Heart right ventricle (tissue), 16 donors: ENCODE data around the gene INO80B. TPM values are rescaled to one million over a fixed set of nuclear protein-coding genes. Genes with fewer than 3 reads are reported as not detected.
"Not testable (repeated sequence)": the region's sequence is repeated elsewhere in the genome, so short reads cannot be mapped to it uniquely, and the experiment has no call there.

Source experiments
- ATAC-seq, 8 donors: fragments of 200-7000 bp; cut with Tn5 transposase; one replicate each; pipeline ENCODE4 v1.9.1; 2020; ENCODE audit warnings: mild to moderate bottlenecking in 8 of 8, moderate library complexity in 8 of 8, moderate number of reproducible peaks in 1 of 8
- DNase-seq, 2 donors: peaks; one replicate each; pipeline ENCODE4 v3.0.0-alpha.2; 2020
- H3K27ac ChIP-seq, 10 donors: fragments of 200-600 bp; sonication (generic) in 2 of 10; one replicate each; pipeline versions ENCODE4 v1.5.0 to v1.8.0; 2020 to 2022; ENCODE audit warnings: mild to moderate bottlenecking in 3 of 10
- H3K27me3 ChIP-seq, 7 donors: fragments of 200-600 bp; one replicate each; pipeline ENCODE4 v1.8.0; 2021 to 2022; ENCODE audit warnings: mild to moderate bottlenecking in 2 of 7
- H3K36me3 ChIP-seq, 9 donors: fragments of 200-600 bp; sonication (generic) in 1 of 9; one replicate each; pipeline versions ENCODE4 v1.5.0 to v1.8.0; 2020 to 2022; ENCODE audit warnings: mild to moderate bottlenecking in 2 of 9
- H3K4me1 ChIP-seq, 9 donors: fragments of 200-600 bp; sonication (generic) in 1 of 9; one replicate each; pipeline versions ENCODE4 v1.5.0 to v1.8.0; 2020 to 2022; ENCODE audit warnings: mild to moderate bottlenecking in 4 of 9
- H3K4me3 ChIP-seq, 10 donors: fragments of 200-600 bp; sonication (generic) in 2 of 10; one replicate each; pipeline versions ENCODE4 v1.5.0 to v1.8.0; 2020 to 2022; ENCODE audit warnings: mild to moderate bottlenecking in 7 of 10, moderate library complexity in 2 of 10
- H3K9me3 ChIP-seq, 11 donors: fragments of 200-600 bp in 10 of 11; sonication (generic) in 2 of 11; one replicate each; pipeline versions ENCODE4 v1.5.0 to v1.8.0; 2013 to 2022; ENCODE audit warnings: mild to moderate bottlenecking in 2 of 11, control low read depth in 1 of 11, moderate library complexity in 1 of 11
- CTCF ChIP-seq, 9 donors: fragments of 200-600 bp; sonication (generic) in 2 of 9; IDR thresholded peaks; one replicate each; pipeline versions ENCODE4 v1.5.0 to v1.8.0; 2021 to 2022; ENCODE audit warnings: antibody characterized with exemption in 9 of 9, mild to moderate bottlenecking in 5 of 9, moderate library complexity in 1 of 9
- WGBS, 2 donors: extraction: QIAGEN DNeasy Blood & Tissue Kit; methylation state at CpG; one replicate each; pipeline ENCODE4 v1.1.7; 2013; ENCODE audit warnings: inconsistent platforms in 1 of 2; 5-methylcytosine and 5-hydroxymethylcytosine counted together
- intact Hi-C, 10 donors: fragments of 100-400 bp; cut with DNase I; formaldehyde crosslinking; loops; one replicate each; pipeline versions ENCODE4 v1.11.1 to v1.14.2; 2022
- polyA plus RNA-seq, 2 donors: library from polyadenylated mRNA; stranded (reverse); fragments of 200-250 nt; gene quantifications; one replicate each; pipeline ENCODE4 v1.2.3, GENCODE V29; 2013
- total RNA-seq, 10 donors: library from RNA; stranded (reverse); fragmentation: NEBNext Ultra II Directional in 3 of 10; extraction: Animal tissue kit (Norgen Biotek cat#: 25700) in 3 of 10; gene quantifications; one replicate each; pipeline versions ENCODE4 v1.2.1 to v1.2.4, GENCODE V29; 2021 to 2023
- donor health status: Arrhythmogenic right ventricular cardiomyopathy.
- donor health status: ischemic (EF 13 %, LVEDD 7.1; RV severe dilation, severe dysfunction).
- donor health status: healthy with polysubstance abuse.
- donor health status: DM: no; HTN: yes; CAD: no.
- donor health status: DM: no; HTN: no; CAD: no.
- donor health status: ischemic (EF 25% LVEDD 6.9; RV normal size, moderate dysfunction).
- donor health status: ischemic (EF 25% LVEDD 5.7; RV mildly dilated, moderate dysfunction).
- donor health status: healthy.
- donor health status: DM: yes; HTN: yes; CAD: no.
- donor health status: Ischemic cardiomyopathy.
- donor health status: ischemic (EF 35%, LVEDD 5.7; RV mildly dilated, moderate dysfunction).
- donor health status: nonischemic (EF 11% LVEDD 7.7; RV severe dilation, severe dysfunction).
- donor health status: DM: yes; HTN: yes; CAD: no.
- donor health status: PGD.
- donor health status: ischemic (EF 29% LVEDD 5.4; RV normal size, mild dysfunction).
- donor health status: nonischemic (EF 23%, LVEDD 6.1; RV moderate dilation, normal function).

INO80B gene
- total and polyA plus RNA-seq, 12 donors = 8.9 to 40.7 (median 19.8) TPM

- intact Hi-C loops = loop anchor here in 2 of 10 donors (1.0 kb wide), 2 partner anchors 14 to 49 kb away; partner anchors contain the start of genes MRPL53 (in 1 of the 2) and PCGF1 (in 1 of the 2)
- Histone ChIP-seq H3K4me3 (peak within 1 kb of the TSS; percentile 57 to 90 (median 80)), H3K36me3 (peaks cover 0 to 35% (median 6%) of the 10 kb centered on the region in 9 donors), H3K27me3 (no peaks in the 10 kb centered on the region), H3K9me3 (no peaks in the 10 kb centered on the region), H3K27ac (peak within 1 kb of the TSS; percentile 88 to 98 (median 96)), H3K4me1 (peaks cover 14 to 42% (median 36%) of the 10 kb centered on the region in 9 donors)
- no peak for TF ChIP-seq CTCF (IDR thresholded peaks at IDR 0.05)
- peak; percentile 92 to 95 (median 94) for ATAC-seq
- peak; percentile 98 to 100 for DNase-seq
- 1 to 2% methylated on average over 33 to 37 of the region's 38 CpGs for WGBS, 2 donors
These were observed 3.4 kb downstream of the INO80B start, which contains the start of gene WBP1 for GRCh38 chr2:74458132-74458937. WBP1 (plus strand) TSS chr2:74458438; CDS start chr2:74458603, 165 bp downstream.

GRCh38 chr2:74458938-74459363 is 4.1 kb downstream of the INO80B start:
- H3K4me1 ChIP-seq = peaks cover 14 to 48% (median 39%) of the 10 kb centered on the region in 9 donors

GRCh38 chr2:74459503-74460118 is 4.7 kb downstream of the INO80B start:
- Histone ChIP-seq H3K4me3 (peak overlapping the region in 4 of 10 donors; percentile 65 to 90 (median 82)), H3K27ac (peak overlapping the region in 1 of 10 donors; percentile 95), H3K36me3 (peaks cover 0 to 35% (median 6%) of the 10 kb centered on the region in 9 donors), H3K4me1 (peaks cover 14 to 50% (median 43%) of the 10 kb centered on the region in 9 donors)
- intact Hi-C loops, H3K27me3 ChIP-seq, H3K9me3 ChIP-seq, DNase-seq, ATAC-seq: not testable (repeated sequence)
- WGBS, 2 donors = 80 to 82% methylated on average over 13 of the region's 13 CpGs

More at GRCh38 chr2:74458938-74459363, 4.1 kb downstream of the INO80B start:
- WGBS, 2 donors = 2 to 3% methylated on average over 10 of the region's 10 CpGs
- Histone ChIP-seq H3K27ac (peak overlapping the region in 9 of 10 donors; percentile 73 to 98 (median 79)), H3K4me3 (peak overlapping the region; percentile 50 to 90 (median 79)), H3K36me3 (peaks cover 0 to 35% (median 6%) of the 10 kb centered on the region in 9 donors), H3K27me3 (no peaks in the 10 kb centered on the region), H3K9me3 (no peaks in the 10 kb centered on the region)
- intact Hi-C loops = loop anchor here in 2 of 10 donors (1.0 kb wide), 2 partner anchors 13 to 48 kb away; partner anchors contain the start of genes MRPL53 (in 1 of the 2) and PCGF1 (in 1 of the 2)
- TF ChIP-seq CTCF (IDR thresholded peaks at IDR 0.05) = no peak
- ATAC-seq (no peak), DNase-seq (no peak)

- DNase-seq, H3K27me3 ChIP-seq, H3K27ac ChIP-seq, H3K4me3 ChIP-seq, ATAC-seq, H3K9me3 ChIP-seq, intact Hi-C loops: not testable (repeated sequence)
- 85 to 88% methylated on average over 9 to 10 of the region's 10 CpGs for WGBS, 2 donors
- H3K4me1 ChIP-seq = peaks cover 13 to 51% (median 44%) of the 10 kb centered on the region in 9 donors
- H3K36me3 ChIP-seq = peaks cover 0 to 35% (median 6%) of the 10 kb centered on the region in 9 donors
These were observed 5.3 kb downstream of the INO80B start for GRCh38 chr2:74460187-74460586.
